Activated T-cell treated with anti-CD3 and anti-CD28 coated beads for 1 hour (primary cell): ENCODE results near the gene TST.

Experiments
- DNase-seq: peaks from one replicate; pipeline ENCODE4 v3.0.0-alpha.2; 2020; ENCODE audit warnings: low read depth

Gene TST

DNA sequence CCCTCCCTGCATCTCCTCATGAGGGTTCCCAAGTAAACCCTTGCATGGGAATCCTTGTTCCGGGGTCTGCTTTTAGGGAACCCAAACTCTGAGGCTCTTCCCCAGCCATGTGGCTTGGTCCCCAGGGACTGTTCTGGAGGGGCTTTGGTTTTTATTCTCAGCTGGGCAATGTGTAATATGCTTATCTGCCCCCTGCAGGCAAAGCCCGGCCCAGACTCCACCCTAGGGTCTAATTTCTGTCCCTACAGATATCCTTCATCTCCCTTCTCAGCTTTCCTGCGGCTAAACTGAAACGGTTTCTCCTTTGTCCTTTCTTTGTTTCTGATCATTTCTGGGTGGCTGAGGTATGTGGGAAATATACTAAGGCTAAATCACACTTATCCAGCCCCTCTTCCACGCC is 37.1 kb downstream of the TST start:
- no peak for DNase-seq

DNA sequence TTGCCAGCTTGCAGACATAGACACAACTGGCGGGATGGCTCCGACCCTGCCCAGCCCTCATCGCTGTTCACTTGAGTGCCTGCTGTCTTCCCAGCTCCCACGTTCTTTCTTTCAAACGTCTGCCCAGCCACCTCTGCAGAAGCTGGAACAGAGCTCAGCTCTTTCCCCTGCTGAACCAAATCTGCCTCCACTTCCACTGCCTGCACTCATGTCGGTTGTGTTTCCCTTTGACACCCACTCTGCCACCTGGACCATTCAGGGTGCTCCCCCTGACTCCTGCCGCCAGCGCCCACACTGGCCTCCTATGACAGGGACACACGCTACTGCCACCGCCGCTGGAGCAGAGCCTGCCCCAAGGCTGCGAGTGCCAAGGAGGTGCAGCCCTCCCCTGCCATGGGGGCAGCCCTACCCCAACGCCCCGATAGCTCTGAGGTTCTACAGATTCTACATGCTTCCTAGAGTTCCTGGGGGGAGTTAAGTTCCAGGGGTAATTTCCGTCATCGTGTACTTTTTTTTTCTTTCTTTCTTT is 37.9 kb downstream of the TST start:
- DNase-seq, result no peak

DNA sequence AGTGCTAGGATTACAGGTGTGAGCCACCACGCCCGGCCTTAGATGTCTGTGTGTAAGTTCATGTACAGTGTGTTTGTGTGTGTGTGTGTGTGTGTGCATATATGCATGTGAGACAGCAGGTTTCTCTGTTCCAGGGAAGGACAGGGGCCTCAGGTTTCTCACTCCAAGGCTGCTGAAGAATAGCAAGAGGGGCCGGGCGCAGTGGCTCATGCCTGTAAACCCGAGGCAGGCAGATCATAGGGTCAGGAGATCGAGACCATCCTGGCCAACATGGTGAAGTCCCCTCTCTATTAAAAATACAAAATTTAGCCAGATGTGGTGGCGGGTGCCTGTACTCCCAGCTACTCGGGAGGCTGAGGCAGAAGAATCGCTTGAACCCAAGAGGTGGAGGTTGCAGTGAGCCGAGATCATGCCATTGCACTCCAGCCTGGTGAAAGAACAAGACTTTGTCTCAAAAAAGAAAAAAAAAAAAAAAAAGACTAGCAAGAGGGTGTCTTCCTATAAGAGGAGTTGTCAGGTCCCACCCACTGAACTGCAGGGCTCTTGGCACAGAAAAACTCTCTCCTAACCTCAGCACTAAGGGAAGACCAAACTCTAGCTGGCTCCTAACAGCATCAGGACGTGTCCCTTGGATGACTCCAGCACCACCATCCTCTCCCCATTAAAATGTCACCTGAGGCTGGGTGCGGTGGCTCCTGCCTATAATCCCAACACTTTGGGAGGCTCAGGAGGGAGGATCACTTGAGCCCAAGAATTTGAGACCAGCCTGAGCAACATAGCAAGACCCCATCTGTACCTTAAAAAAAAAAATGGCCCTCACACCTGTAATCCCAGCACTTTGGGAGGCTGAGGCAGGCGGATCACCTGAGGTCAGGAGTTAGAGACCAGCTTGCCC is 40.0 kb downstream of the TST start:
- no peak for DNase-seq

DNA sequence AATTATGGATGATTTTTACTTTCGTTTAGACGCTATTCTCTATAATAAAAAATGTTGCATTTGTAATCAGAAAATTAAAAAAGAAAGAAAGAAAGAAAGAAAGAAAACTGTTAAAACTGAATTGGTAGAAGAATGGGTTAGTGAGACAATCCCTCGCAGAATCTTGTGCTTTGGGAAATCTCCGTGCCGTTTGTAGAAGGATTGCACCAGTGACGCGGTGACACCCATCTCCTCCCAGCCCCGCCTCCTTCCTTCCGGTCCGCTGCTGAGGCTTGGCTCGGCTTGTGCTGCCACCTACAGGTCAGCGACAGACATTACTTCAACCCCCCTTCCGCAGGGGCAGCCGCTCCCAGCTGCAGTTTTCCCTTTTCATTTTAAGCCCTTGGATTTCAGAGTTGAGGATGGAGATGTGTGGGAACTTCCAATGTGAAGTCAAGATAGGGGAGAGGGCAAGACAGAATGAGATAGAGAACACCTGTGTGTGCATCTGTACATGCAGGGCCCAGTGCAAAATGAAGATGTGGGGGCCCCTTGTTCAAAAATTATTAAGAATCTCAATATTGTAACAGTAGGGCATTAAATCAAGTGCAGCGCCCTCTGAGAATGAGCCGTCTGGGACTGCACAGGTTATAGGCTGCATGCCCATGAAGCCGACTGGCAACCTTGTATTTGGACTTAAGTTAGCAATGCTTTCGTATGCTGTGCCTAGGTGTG is 41.1 kb downstream of the TST start:
- peak; percentile 92 for DNase-seq

DNA sequence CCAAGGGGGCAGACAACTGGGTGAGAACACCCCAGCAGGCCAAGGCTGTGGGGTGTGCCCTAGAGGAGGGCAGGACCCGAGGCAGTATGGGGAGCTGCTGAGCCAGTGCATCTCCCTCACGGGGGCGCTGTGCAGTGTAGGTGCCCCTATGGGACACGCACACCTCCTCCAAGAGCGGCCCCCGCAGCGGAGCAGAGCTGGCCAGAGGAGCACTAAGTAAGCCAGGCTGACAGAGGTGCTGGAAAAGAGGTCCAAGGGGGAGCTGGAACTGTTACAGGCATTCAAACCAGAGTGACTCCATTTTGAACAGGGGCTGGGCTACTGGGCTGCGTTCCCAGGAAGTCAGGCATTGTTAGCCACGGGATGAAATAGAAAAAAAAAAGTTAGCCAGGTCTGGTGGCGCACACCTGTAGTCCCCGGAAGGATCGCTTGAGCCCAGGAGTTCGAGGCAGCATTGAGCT is 41.8 kb downstream of the TST start:
- DNase-seq, result peak; percentile 82

DNA sequence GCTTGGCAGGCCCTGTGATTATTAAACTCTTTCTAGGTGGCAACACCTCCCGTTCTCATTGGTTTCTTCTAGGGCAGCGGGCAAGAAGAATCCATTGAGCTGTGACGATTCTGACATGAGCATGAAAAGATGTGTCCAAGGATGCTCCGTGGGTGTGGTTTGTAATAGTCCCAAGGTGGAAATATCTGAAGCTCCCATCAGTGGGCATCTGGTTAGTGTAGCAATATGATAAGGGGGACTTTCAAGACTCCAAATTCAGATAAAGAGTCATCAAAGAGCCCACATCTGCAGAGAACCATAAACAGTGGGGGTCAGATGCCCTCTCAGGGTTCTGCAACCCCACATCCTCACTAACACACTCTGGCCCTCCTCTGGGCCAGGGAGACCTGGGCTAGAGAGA is 42.6 kb downstream of the TST start:
- DNase-seq, result no peak

DNA sequence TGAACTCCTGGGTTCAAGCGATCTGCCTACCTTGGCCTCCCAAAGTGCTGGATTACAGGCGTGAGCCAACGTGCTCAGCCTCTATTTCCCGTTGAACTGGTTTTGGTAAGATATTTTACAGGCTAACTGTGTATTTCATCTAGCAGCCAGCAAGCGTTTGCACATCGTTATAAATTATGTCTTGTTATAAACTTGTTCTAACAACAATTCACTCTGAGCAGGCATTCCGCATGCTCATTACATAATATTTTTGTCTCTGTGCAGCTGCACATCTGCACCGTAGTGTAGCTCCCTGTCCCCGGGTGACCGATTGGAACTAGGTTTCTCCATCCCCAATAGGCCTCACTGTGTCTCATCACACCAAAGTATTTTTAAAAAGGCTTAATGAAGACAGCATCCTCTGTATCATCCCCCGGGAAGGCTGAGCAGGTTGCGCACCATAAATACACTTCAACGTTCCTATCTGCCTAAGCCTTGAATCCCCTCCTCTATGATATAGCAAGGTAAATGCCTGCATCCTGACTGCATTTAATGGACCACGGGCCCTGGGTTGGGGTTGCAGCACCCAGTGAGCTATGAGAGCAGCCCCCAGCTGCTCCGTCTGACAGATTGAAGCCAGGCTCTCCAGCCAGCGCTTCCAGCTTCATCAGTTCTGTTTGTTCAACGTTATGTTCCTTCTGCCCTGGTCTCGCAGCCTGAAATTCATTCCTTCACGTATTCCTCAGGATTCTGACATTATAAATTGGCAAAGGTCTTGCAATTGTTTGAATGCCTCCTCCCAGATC is 47.7 kb downstream of the TST start:
- DNase-seq, result no peak

DNA sequence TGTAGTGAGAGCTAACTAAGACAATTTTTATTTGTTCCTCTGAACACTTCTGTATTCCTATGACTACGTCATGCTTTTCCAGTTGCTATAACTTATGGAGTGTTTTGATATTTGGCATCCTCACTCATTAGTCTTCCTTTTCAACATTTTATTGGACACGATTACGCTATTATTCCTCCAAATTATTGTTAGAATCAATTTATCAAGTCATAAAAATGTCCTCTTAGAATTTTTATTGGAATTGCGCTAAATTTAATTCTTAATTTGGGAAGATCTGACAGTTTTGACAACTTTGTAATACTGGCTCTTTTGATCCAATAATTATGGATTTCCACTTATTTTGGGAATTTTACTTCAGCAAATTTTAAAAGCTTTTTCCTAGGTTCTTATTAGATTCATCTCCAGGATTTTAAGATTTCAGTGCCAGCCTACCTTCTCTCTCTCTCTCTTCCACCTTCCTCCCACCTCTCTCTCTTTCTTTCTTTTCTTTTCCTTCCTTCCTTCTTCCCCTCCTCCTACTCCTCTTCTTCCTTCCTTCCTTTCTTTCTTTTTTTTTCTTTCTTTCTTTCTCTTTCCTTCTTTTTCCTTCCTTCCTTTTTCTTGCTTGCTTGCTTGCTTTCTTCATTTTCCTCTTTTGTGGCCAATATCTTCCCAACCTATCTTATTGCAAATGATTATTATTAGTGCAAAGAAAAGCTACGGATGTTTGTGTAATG is 50.8 kb downstream of the TST start:
- no peak for DNase-seq

DNA sequence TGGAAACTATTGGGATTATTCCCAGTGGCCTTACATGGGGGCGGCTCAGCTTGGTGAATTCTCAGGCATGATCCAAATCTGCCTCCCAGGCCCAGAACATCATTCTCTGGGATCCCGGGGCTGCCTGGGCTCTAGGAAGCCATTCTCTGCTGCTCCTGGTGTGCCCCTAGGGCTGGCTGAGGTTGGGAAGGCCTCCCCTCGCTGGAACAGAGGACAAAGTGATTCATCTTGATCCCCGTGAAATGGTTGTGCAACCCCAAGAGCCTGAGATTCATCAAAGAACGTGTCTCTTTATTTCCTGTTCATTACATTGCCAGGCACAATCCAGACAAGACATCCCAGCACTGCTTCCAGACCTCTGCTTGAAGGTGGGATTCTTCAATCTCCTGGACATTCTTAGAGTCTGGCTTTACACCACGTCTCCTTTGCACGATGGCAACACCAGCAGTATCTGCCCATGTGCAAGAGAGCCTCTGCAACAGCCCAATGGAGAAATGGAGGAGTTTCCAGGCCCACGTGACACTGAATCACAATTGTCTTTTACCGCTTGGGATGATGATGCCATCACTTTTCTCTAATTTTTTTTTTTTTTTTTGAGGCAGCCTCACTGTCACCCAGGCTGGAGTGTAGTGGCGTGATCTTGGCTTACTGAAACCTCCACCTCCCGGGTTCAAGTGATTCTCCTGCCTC is 52.3 kb downstream of the TST start:
- no peak for DNase-seq

DNA sequence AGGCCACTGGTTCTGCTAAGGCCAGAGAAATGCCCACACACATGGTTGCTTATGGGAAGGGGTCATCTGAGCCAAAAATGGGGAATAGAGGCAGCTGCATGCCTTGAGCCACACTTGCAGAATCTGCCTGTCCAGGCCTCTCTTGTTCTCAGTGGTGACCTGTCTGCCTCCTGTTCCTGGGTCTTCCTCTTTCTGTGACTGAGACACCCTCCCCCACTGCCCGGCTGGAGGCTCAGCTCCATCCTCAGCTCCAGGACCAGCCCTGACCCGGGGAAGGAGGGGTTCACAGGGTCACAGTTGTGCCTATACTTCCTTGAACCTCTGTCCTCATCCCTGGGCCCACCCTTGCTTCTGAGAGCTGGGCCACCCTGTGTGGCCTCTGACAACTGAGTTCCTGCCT is 53.6 kb downstream of the TST start:
- DNase-seq, result no peak

DNA sequence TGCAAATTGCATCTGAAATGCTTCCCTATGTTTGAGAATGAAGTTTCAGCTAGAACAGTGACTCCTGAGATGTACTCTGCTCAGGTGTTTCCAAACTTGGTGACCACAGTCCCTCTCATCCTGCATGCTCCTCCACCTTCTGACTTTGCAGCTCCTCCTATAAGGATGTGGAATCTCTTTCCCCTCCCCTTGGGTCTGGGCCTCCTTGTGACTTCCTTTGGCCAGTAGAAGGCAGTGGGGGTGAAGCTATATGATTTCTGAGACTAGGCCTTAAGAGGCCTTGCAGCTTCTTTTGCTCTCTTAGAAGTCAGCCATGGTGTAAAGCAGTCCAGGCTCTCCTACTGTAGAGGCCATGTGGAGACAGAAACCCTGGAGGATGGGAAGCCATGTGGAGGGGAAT is 55.1 kb downstream of the TST start:
- no peak for DNase-seq

DNA sequence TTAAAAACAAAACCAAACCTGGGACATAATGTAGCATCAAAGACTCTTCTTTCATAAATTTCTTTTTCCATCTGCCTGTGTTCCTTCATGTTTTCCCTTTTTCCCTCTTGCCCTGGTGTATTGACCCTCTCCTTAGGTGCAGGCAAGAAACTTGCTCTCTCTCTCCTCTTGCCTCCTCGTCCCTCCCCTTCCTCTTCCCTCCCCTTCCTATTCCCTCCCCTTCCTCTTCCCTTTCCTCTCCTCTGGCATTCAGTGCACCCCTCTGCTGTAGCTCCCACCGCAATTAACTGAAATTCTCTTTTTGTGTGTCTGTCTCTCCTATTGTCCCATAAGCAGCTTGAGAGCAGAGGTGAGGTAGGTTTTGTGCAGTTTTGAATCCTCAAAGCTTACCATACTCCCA is 55.9 kb downstream of the TST start:
- DNase-seq, result no peak

DNA sequence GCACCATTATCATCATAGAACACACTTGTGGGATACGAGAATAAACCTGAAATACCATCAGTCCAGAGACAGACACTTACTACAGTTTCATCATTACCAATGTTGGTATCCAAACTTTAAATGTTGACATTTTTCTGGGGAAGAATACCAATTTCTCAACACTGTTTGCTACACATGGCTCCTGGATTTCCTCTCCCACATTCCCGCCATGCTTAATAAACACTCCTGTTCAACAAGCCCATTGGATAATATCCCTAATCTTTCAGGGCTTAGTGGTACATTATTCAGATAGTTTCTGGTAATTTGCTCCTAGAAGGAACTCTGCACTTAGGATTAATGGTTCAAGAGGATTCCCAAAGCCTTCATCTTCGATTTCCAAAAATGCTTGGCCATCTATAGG is 57.6 kb downstream of the TST start:
- DNase-seq, result no peak
